Ovary (tissue), 3 donors: ENCODE results near the gene SLC43A1.

Experiments used
- EP300 ChIP-seq: sonication (generic); formaldehyde crosslinking; IDR thresholded peaks from one replicate; pipeline ENCODE4 v1.6.1; 2017; ENCODE audit warnings: antibody characterized with exemption
- POLR2A ChIP-seq: fragments of 450-650 bp; IDR thresholded peaks from one replicate; pipeline ENCODE4 v1.6.1; 2017; ENCODE audit warnings: antibody characterized with exemption, mild to moderate bottlenecking, moderate library complexity
- TF ChIP-seq, protein P1 (sequence below), 3 donors: fragments of 450-650 bp in 2 of 3; fragments of 200-600 bp in 1 of 3; IDR thresholded peaks; one replicate each; pipeline versions ENCODE4 v1.5.1 to v1.8.0; 2016 to 2022; ENCODE audit warnings: antibody characterized with exemption in 3 of 3, mild to moderate bottlenecking in 1 of 3
- donor health status: DM: no; HTN: no; CAD: no.

DNA sequence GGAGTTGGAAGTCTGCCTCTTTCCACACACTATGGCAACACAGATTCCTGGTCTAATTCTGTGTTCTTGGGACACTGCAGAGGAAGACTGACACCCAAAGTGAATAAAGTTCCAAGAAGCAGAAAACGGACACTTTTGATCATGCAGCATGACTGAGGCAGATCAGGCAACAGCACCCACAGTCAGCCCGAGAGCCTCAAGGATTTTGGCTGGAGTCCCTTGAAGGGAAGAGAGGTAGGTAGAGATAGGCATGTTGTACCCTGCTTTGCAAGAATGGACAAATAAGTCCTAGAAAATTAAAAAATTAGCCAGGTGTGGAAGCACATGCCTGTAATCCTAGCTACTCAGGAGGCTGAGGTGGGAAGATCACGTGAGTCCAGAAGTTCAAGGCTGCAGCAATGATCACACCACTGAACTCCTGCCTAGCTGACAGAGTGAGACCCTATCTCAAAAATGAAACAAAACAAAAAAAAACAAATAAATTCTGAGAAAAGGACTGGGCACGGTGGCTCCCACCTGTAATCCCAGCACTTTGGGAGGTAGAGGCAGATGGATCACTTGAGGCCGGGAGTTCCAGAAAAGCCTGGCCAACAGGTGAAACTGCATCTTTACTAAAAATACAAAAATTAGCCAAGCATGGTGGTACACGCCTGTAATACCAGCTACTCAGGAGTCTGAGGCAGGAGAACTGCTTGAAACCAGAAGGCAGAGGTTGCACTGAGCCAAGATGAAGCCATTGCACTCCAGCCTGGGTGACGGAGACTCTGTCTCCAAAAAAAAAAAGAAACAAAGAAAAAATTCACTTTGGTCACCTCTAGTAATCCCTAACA, 6.9 kb downstream of the SLC43A1 start:
- TF ChIP-seq, protein P1, sequence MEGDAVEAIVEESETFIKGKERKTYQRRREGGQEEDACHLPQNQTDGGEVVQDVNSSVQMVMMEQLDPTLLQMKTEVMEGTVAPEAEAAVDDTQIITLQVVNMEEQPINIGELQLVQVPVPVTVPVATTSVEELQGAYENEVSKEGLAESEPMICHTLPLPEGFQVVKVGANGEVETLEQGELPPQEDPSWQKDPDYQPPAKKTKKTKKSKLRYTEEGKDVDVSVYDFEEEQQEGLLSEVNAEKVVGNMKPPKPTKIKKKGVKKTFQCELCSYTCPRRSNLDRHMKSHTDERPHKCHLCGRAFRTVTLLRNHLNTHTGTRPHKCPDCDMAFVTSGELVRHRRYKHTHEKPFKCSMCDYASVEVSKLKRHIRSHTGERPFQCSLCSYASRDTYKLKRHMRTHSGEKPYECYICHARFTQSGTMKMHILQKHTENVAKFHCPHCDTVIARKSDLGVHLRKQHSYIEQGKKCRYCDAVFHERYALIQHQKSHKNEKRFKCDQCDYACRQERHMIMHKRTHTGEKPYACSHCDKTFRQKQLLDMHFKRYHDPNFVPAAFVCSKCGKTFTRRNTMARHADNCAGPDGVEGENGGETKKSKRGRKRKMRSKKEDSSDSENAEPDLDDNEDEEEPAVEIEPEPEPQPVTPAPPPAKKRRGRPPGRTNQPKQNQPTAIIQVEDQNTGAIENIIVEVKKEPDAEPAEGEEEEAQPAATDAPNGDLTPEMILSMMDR (IDR thresholded peaks at IDR 0.05): no peak
- TF ChIP-seq POLR2A (no peak), EP300 (no peak)
